ENCODE data around the gene FGGY.

Gene FGGY

GRCh38 chr1:59417406-59417805 lies 120.5 kb downstream of the FGGY start:
- DNase-seq: no peak

- DNase-seq: no peak
Observed at GRCh38 chr1:59418363-59419144, 121.7 kb downstream of the FGGY start.

DNA sequence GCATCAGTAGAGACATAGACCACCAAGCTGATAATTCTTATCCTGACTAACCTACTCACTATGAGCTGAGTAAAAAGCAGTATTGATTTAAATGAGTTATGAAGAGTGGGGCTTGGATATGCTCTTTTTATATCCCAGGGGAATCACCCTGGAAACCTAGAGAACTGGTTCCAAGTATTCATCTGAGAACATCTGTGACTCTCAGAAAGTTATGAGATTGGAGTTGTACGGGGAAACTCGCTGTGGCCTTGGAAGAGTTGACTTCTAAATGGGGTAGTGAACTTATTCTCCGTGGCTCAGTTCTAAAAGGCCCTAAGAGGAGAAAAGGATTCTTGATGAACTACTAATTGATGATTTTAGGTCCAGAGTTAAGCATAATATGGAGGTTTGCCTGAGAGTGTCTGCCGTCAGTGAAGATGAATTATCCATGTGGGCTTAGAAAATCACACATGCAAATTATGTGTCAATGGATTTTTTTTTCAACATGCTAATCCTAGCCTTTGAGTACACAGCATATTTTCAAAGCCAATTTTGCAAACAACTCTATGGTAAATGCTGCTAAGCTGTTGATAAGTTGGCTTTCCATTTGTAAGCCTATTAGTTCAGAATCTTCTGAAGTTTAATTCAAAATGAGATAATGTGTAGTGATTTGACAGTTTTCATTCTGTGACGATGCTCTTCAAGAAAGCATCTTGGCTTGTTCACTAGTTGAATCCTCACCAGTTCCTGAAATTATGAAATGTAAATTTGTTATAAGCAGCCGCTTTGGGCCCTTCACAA lies 122.7 kb downstream of the FGGY start:
- DNase-seq: no peak

- DNase-seq: no peak
Observed at GRCh38 chr1:59421232-59421920, 124.5 kb downstream of the FGGY start.

GRCh38 chr1:59422921-59423575 lies 126.2 kb downstream of the FGGY start:
- no peak for DNase-seq

DNA sequence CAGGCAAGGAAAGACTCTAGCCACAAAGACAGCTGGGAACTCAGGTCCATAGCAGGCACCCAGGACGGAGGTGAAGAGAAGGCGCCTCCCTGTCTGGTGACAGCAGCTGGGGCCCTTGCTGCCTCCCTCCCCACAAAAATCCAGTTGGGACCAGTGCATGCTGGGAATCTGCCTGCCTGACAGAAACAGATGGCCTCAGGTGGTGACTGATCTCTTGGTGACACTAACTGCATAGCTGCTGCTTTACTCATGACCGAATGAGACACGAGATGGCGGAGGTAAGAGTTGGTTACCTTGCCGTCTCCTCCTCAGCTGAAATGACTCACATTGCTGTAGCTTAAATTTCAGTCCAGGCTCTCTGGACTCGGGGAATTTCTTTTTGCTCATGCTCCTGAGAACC lies 130.3 kb downstream of the FGGY start:
- DNase-seq: no peak

DNA sequence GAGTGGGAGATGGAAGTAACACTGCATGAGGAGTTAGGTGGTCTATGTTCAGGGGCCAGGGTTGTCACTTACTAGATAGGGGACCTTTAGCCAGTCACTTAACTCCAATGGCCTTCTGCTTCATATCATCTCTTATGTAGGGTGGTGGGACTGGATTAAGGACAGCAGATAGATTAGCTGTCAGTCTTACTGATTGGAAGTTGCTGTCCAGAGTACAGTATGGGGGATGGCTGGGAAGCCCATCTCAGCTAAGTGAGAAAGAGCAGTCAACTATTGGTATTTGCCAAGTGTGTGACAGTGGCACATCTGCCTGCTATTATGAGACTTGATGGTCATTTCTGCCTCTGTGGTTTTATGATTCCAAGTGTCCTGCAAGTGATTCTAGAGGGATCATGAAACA lies 130.9 kb downstream of the FGGY start:
- DNase-seq: no peak

DNA sequence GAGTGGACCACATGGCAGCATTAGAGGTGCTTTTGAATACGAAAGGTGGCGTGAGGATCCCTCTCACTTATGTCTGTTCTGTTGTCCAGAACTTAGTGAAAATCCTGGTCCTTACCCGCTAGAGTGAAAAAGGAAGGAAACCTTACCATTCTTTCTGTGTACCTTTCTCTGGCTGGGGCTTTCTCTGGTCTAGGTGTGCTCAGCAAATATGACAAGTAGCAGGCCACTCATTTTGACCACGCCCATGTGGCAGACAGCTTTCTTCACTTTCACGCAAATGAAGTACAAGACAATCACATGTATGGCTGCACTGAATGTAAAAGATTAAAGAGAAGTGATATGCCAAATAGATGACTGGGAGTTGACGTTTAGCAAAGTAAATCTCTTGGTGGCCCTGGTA lies 131.9 kb downstream of the FGGY start:
- no peak for DNase-seq

GRCh38 chr1:59429656-59430055 lies 132.8 kb downstream of the FGGY start:
- DNase-seq: no peak

DNA sequence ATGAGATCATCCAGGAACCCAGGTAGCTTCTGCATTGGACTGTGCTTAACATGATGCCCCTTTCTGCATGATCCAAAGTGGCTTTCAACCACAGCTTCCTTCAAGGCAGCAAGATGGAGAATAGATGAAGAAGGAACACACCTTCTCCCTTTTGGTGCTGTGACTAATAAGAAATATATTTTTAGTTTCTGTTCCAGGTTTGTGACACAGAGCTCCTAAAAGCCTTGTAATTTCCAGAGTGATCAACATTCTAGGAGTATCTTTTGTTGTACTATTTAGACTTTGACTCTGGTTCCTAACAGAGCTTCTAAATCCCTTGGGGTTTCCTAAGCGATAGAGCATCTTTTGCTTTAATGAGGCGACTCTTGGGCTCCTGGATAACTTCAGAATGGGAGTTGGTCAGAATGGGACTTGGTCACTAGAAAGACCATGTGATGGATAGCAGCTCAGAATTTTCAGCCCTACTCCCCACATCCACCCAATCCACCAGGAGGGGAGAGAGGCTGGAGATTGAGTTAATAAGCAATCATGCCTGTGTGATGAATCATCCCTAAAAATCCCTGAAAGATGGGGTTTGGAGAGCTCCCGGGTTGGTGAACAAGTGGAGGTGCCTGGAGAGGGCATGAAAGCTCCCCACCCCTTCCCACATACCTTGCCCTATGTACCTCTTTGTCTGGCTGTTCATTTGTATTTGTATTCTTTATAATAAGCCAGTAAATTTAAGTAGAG lies 134.8 kb downstream of the FGGY start:
- DNase-seq: no peak

GRCh38 chr1:59432531-59433439 lies 135.9 kb downstream of the FGGY start:
- no peak for DNase-seq

- DNase-seq: no peak
Observed at GRCh38 chr1:59433440-59433813, 136.5 kb downstream of the FGGY start.

GRCh38 chr1:59434336-59434735 lies 137.4 kb downstream of the FGGY start:
- DNase-seq: no peak

DNA sequence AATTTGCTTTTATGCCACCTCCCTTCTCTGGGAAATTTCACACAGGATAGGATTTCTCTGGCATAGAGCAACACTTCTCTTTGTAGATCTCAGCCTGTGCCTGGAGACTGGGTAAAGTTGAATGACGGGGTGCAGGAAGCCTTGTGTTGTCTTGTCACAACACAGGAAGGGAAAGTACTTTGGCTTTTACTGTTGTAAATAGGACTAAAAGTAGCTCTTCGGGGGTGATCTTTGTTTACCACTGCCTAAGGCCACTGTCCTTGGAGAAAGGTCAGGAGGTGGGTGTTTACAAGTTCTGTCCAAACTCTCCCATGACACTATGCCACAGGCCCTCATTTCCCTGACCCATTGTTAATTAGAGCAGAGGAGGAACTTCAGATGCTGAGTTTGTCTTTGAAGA lies 139.7 kb downstream of the FGGY start:
- no peak for DNase-seq

GRCh38 chr1:59438058-59438560 lies 141.2 kb downstream of the FGGY start:
- DNase-seq: no peak

- no peak for DNase-seq
Observed at GRCh38 chr1:59442492-59442891, 145.6 kb downstream of the FGGY start.

- no peak for DNase-seq
Observed at GRCh38 chr1:59443310-59443709, 146.4 kb downstream of the FGGY start.

DNA sequence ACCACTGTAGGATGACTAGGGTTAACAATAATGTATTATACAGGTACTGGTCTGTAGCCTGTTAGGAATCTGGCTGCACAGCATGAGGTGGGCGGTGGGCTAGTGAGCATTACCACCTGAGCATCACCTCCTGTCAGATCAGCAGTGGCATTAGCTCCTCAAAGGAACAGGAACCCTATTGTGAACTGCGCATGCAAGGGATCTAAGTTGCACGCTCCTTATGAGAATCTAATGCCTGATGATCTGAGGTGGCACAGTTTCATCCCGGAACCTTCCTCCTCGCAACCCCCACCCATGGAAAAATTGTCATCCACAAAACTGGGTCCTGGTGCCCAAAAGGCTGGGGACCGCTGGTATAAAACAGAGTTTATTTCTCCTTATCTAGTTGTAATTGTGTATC lies 147.6 kb downstream of the FGGY start:
- no peak for DNase-seq

GRCh38 chr1:59445040-59445439 lies 148.1 kb downstream of the FGGY start:
- DNase-seq: no peak

GRCh38 chr1:59446257-59446901 lies 149.5 kb downstream of the FGGY start:
- DNase-seq: no peak

- DNase-seq: no peak
Observed at GRCh38 chr1:59452026-59452425, 155.1 kb downstream of the FGGY start.
